Measurements from ENCODE around the gene SIGLEC5.

GRCh38 chr19:51593969-51594773 is 36.0 kb downstream of the SIGLEC5 start:
- TF ChIP-seq EZH2 (IDR thresholded peaks at IDR 0.05) (no peak), POLR2AphosphoS5 (IDR thresholded peaks at IDR 0.05; ENCODE audit: borderline replicate concordance, low read depth, low read length) (peak; percentile 79), FOXP2 (optimal IDR thresholded peaks at IDR 0.05; ENCODE audit: control extremely low read depth, extremely low read length, insufficient read depth) (no peak)

All from SK-N-MC (cell line).